Fibroblast of lung (primary cell): ENCODE results near the gene CFL2. TPM values are rescaled to one million over a fixed set of nuclear protein-coding genes. Genes with fewer than 3 reads are reported as not detected.
A peak's percentile ranks its signal among the peaks of the same experiment; 100 is the strongest.

Source experiments
- DNase-seq, 2 donors: peaks; one replicate each; pipeline versions ENCODE4 v3.0.0 to v3.0.0-alpha.2; 2010; ENCODE audit warnings: low read depth in 2 of 2
- H2AFZ ChIP-seq: 2 replicates; pipeline ENCODE4 v1.5.1; 2012; ENCODE audit warnings: low read length, control low read depth, inconsistent platforms
- H3K27ac ChIP-seq: 2 replicates; pipeline ENCODE4 v1.5.1; 2011; ENCODE audit warnings: low read length, control low read depth; ENCODE audit not compliant: insufficient read depth
- H3K27me3 ChIP-seq: 2 replicates; pipeline ENCODE4 v1.5.1; 2011; ENCODE audit warnings: mild to moderate bottlenecking, low read length; ENCODE audit not compliant: control insufficient read depth, insufficient read depth
- H3K36me3 ChIP-seq: 2 replicates; pipeline ENCODE4 v1.5.1; 2011; ENCODE audit warnings: low read length; ENCODE audit not compliant: control insufficient read depth, insufficient read depth
- H3K4me1 ChIP-seq: 2 replicates; pipeline ENCODE4 v1.5.1; 2011; ENCODE audit warnings: low read length; ENCODE audit not compliant: control insufficient read depth, insufficient read depth; ENCODE audit errors: extremely low read depth
- H3K4me2 ChIP-seq: 2 replicates; pipeline ENCODE4 v1.5.1; 2011; ENCODE audit warnings: low read length, control low read depth; ENCODE audit not compliant: insufficient read depth; ENCODE audit errors: extremely low read depth
- H3K4me3 ChIP-seq, 4 experiments: fragments of 200-600 bp in 1 of 4; sonication (generic) in 1 of 4; replicated peaks in 1 of 4; 2 replicates each; pipeline ENCODE4 v1.5.1; 2011 to 2016; ENCODE audit warnings: low read length in 4 of 4, low read depth in 3 of 4, mild to moderate bottlenecking in 3 of 4, control low read depth in 2 of 4, inconsistent platforms in 1 of 4, mixed read lengths in 1 of 4; ENCODE audit not compliant: insufficient read depth in 1 of 4; ENCODE audit errors: control extremely low read depth in 1 of 4
- H3K79me2 ChIP-seq: 2 replicates; pipeline ENCODE4 v1.5.1; 2012; ENCODE audit warnings: mild to moderate bottlenecking, low read length, inconsistent platforms; ENCODE audit not compliant: control insufficient read depth, insufficient read depth
- H3K9ac ChIP-seq: 2 replicates; pipeline ENCODE4 v1.5.1; 2011; ENCODE audit warnings: mild to moderate bottlenecking, low read length, control low read depth; ENCODE audit not compliant: insufficient read depth
- H3K9me3 ChIP-seq: 2 replicates; pipeline ENCODE4 v1.5.1; 2012; ENCODE audit warnings: low read depth, low read length; ENCODE audit not compliant: control insufficient read depth, insufficient read depth
- H4K20me1 ChIP-seq: 2 replicates; pipeline ENCODE4 v1.5.1; 2011; ENCODE audit warnings: low read length; ENCODE audit not compliant: control insufficient read depth, insufficient read depth; ENCODE audit errors: extremely low read depth
- CTCF ChIP-seq, 2 donors: IDR thresholded peaks in 1 of 2; conservative IDR thresholded peaks in 1 of 2; 1 replicate in 1 of 2; 2 replicates in 1 of 2; pipeline ENCODE4 v1.5.1; 2011 to 2012; ENCODE audit warnings: low read length in 2 of 2, control low read depth in 1 of 2, inconsistent platforms in 1 of 2, low read depth in 1 of 2, mild to moderate bottlenecking in 1 of 2
- EZH2 ChIP-seq: IDR thresholded peaks from 2 replicates; pipeline ENCODE4 v1.5.1; 2012; ENCODE audit warnings: low read length, control low read depth, mild to moderate bottlenecking; ENCODE audit errors: missing control alignments
- polyA plus RNA-seq, 2 donors: library from polyadenylated mRNA; depleted of rRNA in 1 of 2; stranded (reverse) in 1 of 2; unstranded in 1 of 2; fragments of >200 nt; gene quantifications; 2 replicates each; pipeline ENCODE4 v1.2.1, GENCODE V29; 2011 to 2012; ENCODE audit warnings: missing spikeins in 1 of 2
- total RNA-seq: library from RNA; depleted of rRNA; stranded (reverse); fragments of >200 nt; gene quantifications from 2 replicates; pipeline ENCODE4 v1.2.1, GENCODE V29; 2014

CFL2 gene
- total and polyA plus RNA-seq, 2 donors (not counting 1 experiment from before 2014, with no cell fraction given), result 147 to 362 TPM

DNA sequence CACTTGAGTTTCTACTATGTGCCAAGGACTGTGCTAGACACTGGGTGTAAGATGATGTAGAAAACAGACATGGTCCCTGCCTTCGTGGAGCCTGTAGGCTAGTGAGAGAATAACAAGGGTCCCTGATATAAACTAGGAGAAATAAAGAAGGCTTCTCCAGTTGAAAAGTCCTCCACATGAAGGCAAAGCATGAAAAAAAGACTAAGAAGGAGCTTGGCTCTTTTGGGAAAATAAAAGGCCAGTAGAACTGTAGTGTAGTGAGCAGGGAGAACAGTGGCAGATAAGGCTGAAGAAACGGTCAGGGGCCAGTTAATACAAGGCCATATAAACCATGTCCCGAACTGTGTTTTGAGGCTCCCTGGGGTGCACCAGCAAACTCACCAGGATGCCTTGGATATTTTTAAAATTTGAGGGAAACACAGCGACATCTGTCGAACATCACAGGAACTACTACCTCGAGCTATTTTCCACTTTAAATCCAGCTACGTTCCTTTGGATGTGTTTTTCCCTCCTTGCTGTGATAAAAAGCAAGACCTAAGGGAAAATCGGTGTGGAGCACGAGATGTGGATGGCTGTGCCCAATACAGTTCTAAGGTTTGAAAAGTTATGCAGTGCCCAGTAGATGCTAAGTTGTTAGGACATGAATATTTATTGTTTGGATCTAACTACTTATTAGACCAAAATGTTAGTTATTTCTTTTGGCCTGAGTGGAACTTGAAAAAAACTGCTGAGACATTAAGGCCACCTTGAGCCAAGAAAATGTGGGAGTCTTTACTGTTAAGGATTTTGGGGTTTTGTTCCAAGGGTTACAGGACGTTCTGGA, 8.5 kb upstream of the CFL2 start:
- no peak overlapping the region for H3K4me2 ChIP-seq
- no peaks in the 10 kb centered on the region for H4K20me1 ChIP-seq
- no peak for TF ChIP-seq EZH2
- TF ChIP-seq CTCF (conservative IDR thresholded peaks at IDR 0.05 in 1 of 2, IDR thresholded peaks at IDR 0.05 in 1 of 2; ENCODE audit: low read depth in 1 of 2, low read length in 2 of 2), result peak; percentile 75 to 82
- H3K36me3 ChIP-seq, result no peaks in the 10 kb centered on the region
- peak overlapping the region; percentile 88 for H2AFZ ChIP-seq
- peaks cover 5% of the 10 kb centered on the region for H3K4me1 ChIP-seq
- H3K27ac ChIP-seq, result no peak overlapping the region
- H3K9me3 ChIP-seq, result no peaks in the 10 kb centered on the region
- H3K9ac ChIP-seq, result no peak overlapping the region
- no peaks in the 10 kb centered on the region for H3K27me3 ChIP-seq
- DNase-seq, result peak; percentile 34 to 73
- no peaks in the 10 kb centered on the region for H3K79me2 ChIP-seq
- no peak overlapping the region for H3K4me3 ChIP-seq

DNA sequence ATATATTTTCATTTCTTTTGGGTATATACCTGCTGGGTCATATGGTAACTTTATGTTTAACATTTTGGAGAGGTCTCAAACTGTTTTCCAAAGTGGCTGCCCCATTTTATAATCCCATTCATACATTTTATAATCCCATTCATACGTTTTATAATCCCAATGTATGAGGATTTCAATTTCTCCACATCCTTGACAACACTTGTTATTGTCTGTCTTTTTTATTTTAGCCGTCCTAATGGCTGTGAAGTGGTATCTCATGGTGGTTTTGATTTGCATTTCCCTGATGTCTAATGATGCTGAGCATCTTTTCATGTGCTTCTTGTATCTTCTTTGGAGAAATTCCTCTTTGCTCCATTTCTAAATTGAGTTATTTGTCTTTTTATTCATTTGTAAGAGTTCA, 6.7 kb upstream of the CFL2 start:
- H3K9ac ChIP-seq, result no peak overlapping the region
- H4K20me1 ChIP-seq, result no peaks in the 10 kb centered on the region
- no peak overlapping the region for H3K4me2 ChIP-seq
- H3K36me3 ChIP-seq, result no peaks in the 10 kb centered on the region
- no peak for DNase-seq
- H3K9me3 ChIP-seq, result no peaks in the 10 kb centered on the region
- no peak overlapping the region for H3K27ac ChIP-seq
- no peaks in the 10 kb centered on the region for H3K27me3 ChIP-seq
- peaks cover 5% of the 10 kb centered on the region for H3K4me1 ChIP-seq
- TF ChIP-seq EZH2 (no peak), CTCF (conservative IDR thresholded peaks at IDR 0.05 in 1 of 2, IDR thresholded peaks at IDR 0.05 in 1 of 2; ENCODE audit: low read depth in 1 of 2, low read length in 2 of 2) (no peak)
- no peak overlapping the region for H2AFZ ChIP-seq
- no peaks in the 10 kb centered on the region for H3K79me2 ChIP-seq
- H3K4me3 ChIP-seq, result no peak overlapping the region

- H3K27me3 ChIP-seq, result no peaks in the 10 kb centered on the region
- DNase-seq, result peak; percentile 49 to 79
- H3K4me3 ChIP-seq, result no peak overlapping the region
- no peak overlapping the region for H3K9ac ChIP-seq
- TF ChIP-seq EZH2 (no peak), CTCF (conservative IDR thresholded peaks at IDR 0.05 in 1 of 2, IDR thresholded peaks at IDR 0.05 in 1 of 2; ENCODE audit: low read depth in 1 of 2, low read length in 2 of 2) (no peak)
- no peaks in the 10 kb centered on the region for H3K9me3 ChIP-seq
- peaks cover 7% of the 10 kb centered on the region for H3K4me1 ChIP-seq
- H4K20me1 ChIP-seq, result no peaks in the 10 kb centered on the region
- H3K36me3 ChIP-seq, result no peaks in the 10 kb centered on the region
- H3K79me2 ChIP-seq, result peaks cover 3% of the 10 kb centered on the region
- H3K27ac ChIP-seq, result no peak overlapping the region
- H3K4me2 ChIP-seq, result no peak overlapping the region
- H2AFZ ChIP-seq, result no peak overlapping the region
Measured at GRCh38 chr14:34718750-34719304, 4.4 kb upstream of the CFL2 start.
